Activated CD8-positive, alpha-beta memory T cell treated with anti-CD3 and anti-CD28 coated beads, Interleukin-2, amount 10 ng/mL, durations not matched to agents 7 days and 5 days (primary cell): ENCODE results near the gene NSMCE3. TPM values are rescaled to one million over a fixed set of nuclear protein-coding genes. Genes with fewer than 3 reads are reported as not detected.

Experiments
- ATAC-seq: fragments of 150-1000 bp; cut with Tn5 transposase; one replicate; pipeline ENCODE4 v1.10.0; 2021; ENCODE audit warnings: moderate library complexity
- CTCF ChIA-PET: fragments of 350-600 bp; sonication (Branson Sonifier 250); formaldehyde crosslinking; loops from one replicate; lab custom pipeline; 2021; ENCODE audit warnings: antibody characterized with exemption; lab: Charles Lee
- DNase-seq: peaks from one replicate; pipeline ENCODE4 v3.0.0-alpha.2; 2020
- H3K27ac Mint-ChIP-seq: one replicate; pipeline ENCODE4 v1.8.0; 2021; ENCODE audit warnings: mild to moderate bottlenecking, mixed read lengths
- H3K27me3 Mint-ChIP-seq: one replicate; pipeline ENCODE4 v1.8.0; 2021; ENCODE audit warnings: mixed read lengths
- H3K36me3 Mint-ChIP-seq: one replicate; pipeline ENCODE4 v1.8.0; 2021; ENCODE audit warnings: mild to moderate bottlenecking, mixed read lengths
- H3K4me1 Mint-ChIP-seq: one replicate; pipeline ENCODE4 v1.8.0; 2021; ENCODE audit warnings: mixed read lengths
- H3K4me3 Mint-ChIP-seq: one replicate; pipeline ENCODE4 v1.8.0; 2021; ENCODE audit warnings: mild to moderate bottlenecking, moderate library complexity, mixed read lengths
- H3K9me3 Mint-ChIP-seq: one replicate; pipeline ENCODE4 v1.8.0; 2022; ENCODE audit warnings: low read depth, mixed read lengths
- total RNA-seq, 2 experiments: library from RNA; stranded (reverse); gene quantifications; one replicate each; pipeline ENCODE4 v1.2.3, GENCODE V29; 2021

Gene NSMCE3
- total RNA-seq, result 1 to 10 TPM; 8.7 to 9.2 TPM

DNA sequence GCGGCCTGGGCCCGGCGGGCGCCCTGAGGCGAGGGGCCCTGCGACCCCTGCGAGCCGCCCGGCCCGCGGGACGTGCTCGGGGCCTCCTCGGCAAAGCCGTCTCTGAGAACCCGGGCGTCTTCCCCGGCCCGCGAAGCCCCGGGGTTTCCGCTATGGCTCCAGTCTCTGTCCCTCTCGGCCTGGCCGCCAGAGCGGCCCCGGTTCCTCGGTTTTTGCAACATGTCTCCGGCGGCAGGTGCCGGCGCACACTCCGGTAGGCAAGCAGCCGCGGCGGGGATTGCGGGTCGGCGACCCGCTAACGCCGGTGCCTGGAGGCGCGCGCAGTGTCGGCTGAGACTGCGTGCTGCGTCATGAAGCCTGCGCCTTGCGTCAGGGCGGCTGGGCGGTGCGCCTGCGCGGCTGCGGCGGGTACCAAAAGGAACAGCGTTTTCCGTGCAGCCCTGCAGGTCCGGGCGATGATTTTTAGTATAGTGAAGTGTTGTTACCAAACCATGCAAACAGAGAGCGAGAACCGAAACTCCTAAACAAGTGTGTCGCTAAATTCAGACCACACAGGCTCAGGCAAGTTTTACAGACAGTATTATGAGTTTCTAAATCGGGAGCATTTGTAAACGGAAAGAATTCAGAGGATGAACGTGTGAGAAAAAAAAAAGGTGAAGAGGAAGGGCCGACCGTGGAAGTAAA lies at the start of gene NSMCE3:
Gene NSMCE3, minus strand, starts transcription at position 338 of the 684 bp plus-strand sequence. Its CDS starts 117 bp downstream, at position 221.
- peaks cover 4% of the 10 kb centered on the region for H3K27me3 Mint-ChIP-seq
- H3K9me3 Mint-ChIP-seq, result no peaks in the 10 kb centered on the region
- DNase-seq (peak; percentile 94), ATAC-seq (peak; percentile 94)
- H3K36me3 Mint-ChIP-seq, result peaks cover 1% of the 10 kb centered on the region
- CTCF ChIA-PET, result interaction anchor here (1.0 kb wide), 1 partner anchor 167 kb away, joined by 3 read pairs; no protein-coding TSS in a partner anchor
- H3K27ac Mint-ChIP-seq, result peak within 1 kb of the TSS; percentile 100
- peaks cover 46% of the 10 kb centered on the region for H3K4me1 Mint-ChIP-seq
- H3K4me3 Mint-ChIP-seq, result peak within 1 kb of the TSS; percentile 96

DNA sequence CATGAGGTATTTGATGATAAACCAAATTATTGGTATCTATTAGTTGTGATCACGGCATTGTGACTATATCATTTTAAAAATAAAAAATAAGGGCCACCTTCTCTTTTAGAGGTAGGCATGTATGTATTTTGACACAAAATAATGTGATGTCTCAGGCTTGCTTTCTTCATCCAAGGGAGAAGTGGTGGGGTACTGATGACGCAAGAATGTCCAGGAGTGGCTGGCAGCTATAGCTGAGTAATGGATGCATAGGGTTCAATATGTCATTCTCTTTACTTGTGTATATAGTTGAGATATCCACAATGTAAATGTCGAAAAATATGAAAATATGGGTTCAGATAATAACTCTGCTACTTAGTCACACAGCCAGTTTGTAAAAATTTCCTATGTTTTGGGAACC lies 46.8 kb upstream of the NSMCE3 start:
- Mint-ChIP-seq H3K4me3 (no peak overlapping the region), H3K9me3 (peaks cover 3% of the 10 kb centered on the region), H3K36me3 (no peaks in the 10 kb centered on the region), H3K27me3 (peaks cover 11% of the 10 kb centered on the region), H3K4me1 (no peaks in the 10 kb centered on the region), H3K27ac (no peak overlapping the region)
- DNase-seq, result no peak
- no peak for ATAC-seq
- CTCF ChIA-PET, result no interaction called here

DNA sequence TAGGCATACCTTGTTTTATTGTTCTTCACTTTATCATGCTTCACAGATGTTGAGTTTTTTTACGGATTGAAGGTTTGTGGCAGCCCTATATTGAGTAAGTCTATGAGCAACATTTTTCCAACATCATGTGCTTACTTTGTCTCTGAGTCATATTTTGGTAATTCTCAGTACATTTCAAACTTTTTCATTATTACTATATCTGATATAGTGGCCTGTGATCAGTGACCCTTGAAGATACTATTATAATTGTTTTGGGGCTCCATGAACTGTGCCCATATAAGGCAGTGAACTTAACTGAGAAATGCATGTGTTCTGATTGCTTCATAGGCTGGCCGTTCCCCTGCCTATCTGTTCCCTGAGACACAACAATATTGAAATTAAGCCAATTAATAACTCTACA lies 42.8 kb upstream of the NSMCE3 start:
- CTCF ChIA-PET, result no interaction called here

DNA sequence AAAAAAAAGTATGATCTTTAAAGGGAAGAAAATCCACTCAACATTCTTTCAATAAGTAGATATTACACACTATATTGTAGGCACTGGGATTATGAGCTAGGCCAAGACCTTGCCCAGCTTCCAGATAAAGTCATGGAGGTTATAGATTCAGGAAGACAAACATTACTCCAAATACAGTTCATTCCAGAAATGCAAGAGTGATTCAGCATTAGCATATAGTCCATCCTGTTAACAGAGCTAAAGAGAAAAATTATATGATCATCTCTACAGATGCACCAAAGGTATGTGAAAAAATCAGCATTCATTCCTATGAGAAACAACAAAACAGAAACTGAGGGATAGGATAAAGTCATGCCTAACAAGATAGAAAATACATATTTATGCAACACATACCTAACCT lies 42.1 kb upstream of the NSMCE3 start:
- Mint-ChIP-seq H3K36me3 (no peaks in the 10 kb centered on the region), H3K4me1 (no peaks in the 10 kb centered on the region), H3K27me3 (peaks cover 11% of the 10 kb centered on the region), H3K4me3 (no peak overlapping the region), H3K9me3 (no peaks in the 10 kb centered on the region), H3K27ac (no peak overlapping the region)
- ATAC-seq, result no peak
- CTCF ChIA-PET, result no interaction called here
- no peak for DNase-seq

More for the DNA sequence above, 42.8 kb upstream of the NSMCE3 start:
- no peak overlapping the region for H3K4me3 Mint-ChIP-seq
- DNase-seq (no peak), ATAC-seq (no peak)
- H3K9me3 Mint-ChIP-seq, result no peaks in the 10 kb centered on the region
- H3K4me1 Mint-ChIP-seq, result no peaks in the 10 kb centered on the region
- H3K36me3 Mint-ChIP-seq, result no peaks in the 10 kb centered on the region
- H3K27me3 Mint-ChIP-seq, result peaks cover 11% of the 10 kb centered on the region
- H3K27ac Mint-ChIP-seq, result no peak overlapping the region

DNA sequence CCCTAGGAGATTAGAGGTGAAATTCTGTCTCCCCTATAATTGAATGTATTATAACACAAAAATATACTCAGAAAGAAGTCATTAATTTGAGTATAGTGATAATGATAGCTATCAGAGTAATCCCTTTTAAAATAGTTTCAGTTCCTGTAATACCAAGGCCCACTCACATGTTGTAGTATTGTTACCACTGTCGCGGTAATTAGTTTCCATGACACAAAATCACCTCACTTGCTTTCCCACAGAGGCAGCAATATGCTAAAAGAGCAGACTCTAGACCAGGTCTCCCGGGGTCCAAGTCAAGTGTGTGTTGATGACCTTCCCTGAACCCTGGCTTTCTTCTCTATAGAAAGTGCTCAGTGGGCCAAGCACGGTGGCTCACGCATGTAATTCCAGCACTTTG lies 39.5 kb upstream of the NSMCE3 start:
- H3K27ac Mint-ChIP-seq, result no peak overlapping the region
- CTCF ChIA-PET, result no interaction called here

DNA sequence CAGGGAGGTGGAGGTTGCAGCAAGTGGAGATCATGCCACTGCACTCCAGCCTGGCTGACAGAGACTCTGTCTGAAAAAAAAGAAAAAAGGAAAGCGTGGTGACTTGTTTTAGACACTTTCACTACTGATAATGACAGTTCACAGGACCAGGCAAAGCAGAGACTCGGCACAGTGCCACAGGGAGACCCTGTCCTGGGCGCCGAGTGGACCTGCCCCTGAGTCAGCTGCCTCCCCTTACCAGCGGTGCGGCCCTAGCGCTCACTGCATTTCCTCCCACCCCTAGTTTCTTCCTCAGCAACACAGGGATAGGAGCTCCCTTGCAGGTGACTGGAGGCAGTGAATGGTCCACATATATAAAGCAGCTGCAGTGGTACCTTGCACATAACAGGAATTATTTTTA lies 38.7 kb upstream of the NSMCE3 start:
- no peak overlapping the region for H3K4me3 Mint-ChIP-seq
- H3K4me1 Mint-ChIP-seq, result no peaks in the 10 kb centered on the region
- DNase-seq, result no peak
- no peak overlapping the region for H3K27ac Mint-ChIP-seq
- no peaks in the 10 kb centered on the region for H3K36me3 Mint-ChIP-seq
- no peaks in the 10 kb centered on the region for H3K9me3 Mint-ChIP-seq
- CTCF ChIA-PET, result no interaction called here
- H3K27me3 Mint-ChIP-seq, result peaks cover 4% of the 10 kb centered on the region
- no peak for ATAC-seq

More for the DNA sequence above, 39.5 kb upstream of the NSMCE3 start:
- Mint-ChIP-seq H3K27me3 (peaks cover 8% of the 10 kb centered on the region), H3K4me1 (no peaks in the 10 kb centered on the region), H3K9me3 (no peaks in the 10 kb centered on the region), H3K4me3 (no peak overlapping the region), H3K36me3 (no peaks in the 10 kb centered on the region)
- DNase-seq, result no peak
- no peak for ATAC-seq

DNA sequence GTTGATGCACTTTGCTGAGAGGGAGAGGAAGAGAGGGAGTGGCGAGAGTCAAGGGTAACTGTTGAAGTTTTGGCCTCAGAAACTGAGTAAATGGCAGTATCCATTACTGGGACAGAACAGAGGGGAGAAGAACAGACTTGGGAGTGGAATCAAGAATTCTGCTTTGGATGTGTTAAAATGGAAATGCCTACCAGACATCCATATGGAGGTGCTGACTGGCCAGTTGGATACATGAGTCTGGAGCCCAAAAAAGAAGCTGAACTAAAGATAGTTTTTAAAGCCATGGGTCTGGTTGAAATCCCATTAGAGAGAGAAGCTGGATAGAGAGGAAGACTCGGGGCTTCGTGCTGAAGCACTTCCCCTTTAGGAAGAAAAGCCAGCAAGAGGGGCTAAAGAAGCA lies 35.9 kb upstream of the NSMCE3 start:
- DNase-seq (no peak), ATAC-seq (no peak)
- H3K4me3 Mint-ChIP-seq, result no peak overlapping the region
- no peak overlapping the region for H3K27ac Mint-ChIP-seq
- CTCF ChIA-PET, result no interaction called here
- H3K4me1 Mint-ChIP-seq, result no peaks in the 10 kb centered on the region
- peaks cover 7% of the 10 kb centered on the region for H3K27me3 Mint-ChIP-seq
- H3K36me3 Mint-ChIP-seq, result no peaks in the 10 kb centered on the region
- H3K9me3 Mint-ChIP-seq, result no peaks in the 10 kb centered on the region

DNA sequence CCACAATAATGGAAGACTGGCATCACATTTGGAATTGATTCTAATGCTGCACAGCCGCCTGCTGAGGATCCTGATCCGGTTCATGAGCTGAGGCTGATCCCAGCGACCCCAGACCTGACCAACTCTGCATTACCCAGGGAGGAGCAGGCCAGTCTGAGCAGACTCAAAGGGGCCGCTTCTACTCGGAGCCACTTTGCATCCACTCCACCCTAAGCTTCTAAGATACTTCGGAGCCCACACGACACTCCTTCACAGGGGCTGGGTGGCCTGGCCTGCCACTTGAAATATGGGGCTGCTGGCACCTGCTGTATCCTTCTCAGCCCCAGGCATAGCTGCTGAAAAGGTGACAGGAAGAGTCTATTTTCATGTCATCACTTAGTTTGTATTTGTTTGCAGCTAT lies 33.2 kb upstream of the NSMCE3 start:
- Mint-ChIP-seq H3K27ac (no peak overlapping the region), H3K36me3 (no peaks in the 10 kb centered on the region), H3K9me3 (no peaks in the 10 kb centered on the region), H3K4me1 (no peaks in the 10 kb centered on the region), H3K27me3 (peaks cover 10% of the 10 kb centered on the region), H3K4me3 (no peak overlapping the region)
- CTCF ChIA-PET, result no interaction called here
- no peak for ATAC-seq
- DNase-seq, result no peak

GRCh38 chr15:29299784-29300183 lies 30.2 kb upstream of the NSMCE3 start:
- Mint-ChIP-seq H3K9me3 (no peaks in the 10 kb centered on the region), H3K27me3 (peaks cover 14% of the 10 kb centered on the region), H3K27ac (no peak overlapping the region), H3K36me3 (no peaks in the 10 kb centered on the region), H3K4me1 (no peaks in the 10 kb centered on the region), H3K4me3 (no peak overlapping the region)
- no peak for ATAC-seq
- CTCF ChIA-PET, result no interaction called here
- no peak for DNase-seq

DNA sequence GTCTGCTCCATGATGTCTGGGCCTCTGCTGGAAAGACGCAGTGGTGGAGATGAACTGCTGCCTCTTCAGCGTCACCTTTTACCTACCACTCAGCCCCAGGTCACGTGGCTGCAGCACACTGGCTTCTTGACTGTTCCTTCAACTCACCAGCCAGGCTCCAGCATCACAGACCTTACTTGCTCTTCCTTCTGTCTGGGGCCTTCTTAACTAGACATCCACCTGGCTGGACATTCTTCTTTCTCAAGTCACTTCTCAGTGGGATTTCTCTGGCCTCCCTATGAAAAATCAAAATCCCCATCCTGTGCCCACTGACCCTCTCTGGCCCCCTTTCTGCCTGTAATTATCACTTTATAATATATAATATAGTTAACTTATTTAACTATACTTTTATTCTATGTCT lies 29.7 kb upstream of the NSMCE3 start:
- no peak overlapping the region for H3K4me3 Mint-ChIP-seq
- CTCF ChIA-PET, result no interaction called here
- H3K27ac Mint-ChIP-seq, result no peak overlapping the region
- ATAC-seq, result no peak
- H3K36me3 Mint-ChIP-seq, result no peaks in the 10 kb centered on the region
- H3K9me3 Mint-ChIP-seq, result no peaks in the 10 kb centered on the region
- no peak for DNase-seq
- H3K4me1 Mint-ChIP-seq, result no peaks in the 10 kb centered on the region
- peaks cover 14% of the 10 kb centered on the region for H3K27me3 Mint-ChIP-seq

GRCh38 chr15:29294732-29295325 lies 25.2 kb upstream of the NSMCE3 start:
- Mint-ChIP-seq H3K4me1 (no peaks in the 10 kb centered on the region), H3K36me3 (no peaks in the 10 kb centered on the region), H3K27me3 (peaks cover 14% of the 10 kb centered on the region), H3K27ac (no peak overlapping the region), H3K4me3 (no peak overlapping the region), H3K9me3 (no peaks in the 10 kb centered on the region)
- CTCF ChIA-PET, result no interaction called here
- DNase-seq (no peak), ATAC-seq (no peak)

- no peaks in the 10 kb centered on the region for H3K4me1 Mint-ChIP-seq
- no peaks in the 10 kb centered on the region for H3K36me3 Mint-ChIP-seq
- no peak overlapping the region for H3K27ac Mint-ChIP-seq
- no peak for ATAC-seq
- CTCF ChIA-PET, result no interaction called here
- peaks cover 10% of the 10 kb centered on the region for H3K27me3 Mint-ChIP-seq
- no peak for DNase-seq
- no peaks in the 10 kb centered on the region for H3K9me3 Mint-ChIP-seq
- no peak overlapping the region for H3K4me3 Mint-ChIP-seq
Observed at GRCh38 chr15:29291067-29291845, 21.6 kb upstream of the NSMCE3 start.

DNA sequence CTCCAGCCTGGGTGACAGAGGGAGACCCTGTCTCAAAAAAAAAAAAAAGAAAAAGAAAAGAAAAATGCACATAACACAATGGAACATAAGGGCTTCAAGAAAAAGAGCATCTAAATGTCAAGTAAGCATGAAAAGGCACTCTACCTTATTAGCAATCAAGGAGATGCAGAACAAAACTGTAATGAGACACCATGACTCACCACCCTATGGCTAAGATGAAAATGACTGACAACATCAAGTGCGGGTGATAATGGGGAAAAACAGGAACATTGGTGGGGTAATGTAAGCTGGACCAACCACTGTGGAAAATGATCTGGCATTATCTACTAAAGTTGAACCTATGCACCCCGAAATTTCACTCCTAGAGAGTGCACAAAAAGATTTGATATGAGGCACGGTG lies 19.6 kb upstream of the NSMCE3 start:
- CTCF ChIA-PET, result no interaction called here
- Mint-ChIP-seq H3K27me3 (peaks cover 27% of the 10 kb centered on the region), H3K4me1 (no peaks in the 10 kb centered on the region), H3K9me3 (no peaks in the 10 kb centered on the region), H3K4me3 (no peak overlapping the region), H3K27ac (no peak overlapping the region), H3K36me3 (no peaks in the 10 kb centered on the region)
- no peak for DNase-seq
- ATAC-seq, result no peak

DNA sequence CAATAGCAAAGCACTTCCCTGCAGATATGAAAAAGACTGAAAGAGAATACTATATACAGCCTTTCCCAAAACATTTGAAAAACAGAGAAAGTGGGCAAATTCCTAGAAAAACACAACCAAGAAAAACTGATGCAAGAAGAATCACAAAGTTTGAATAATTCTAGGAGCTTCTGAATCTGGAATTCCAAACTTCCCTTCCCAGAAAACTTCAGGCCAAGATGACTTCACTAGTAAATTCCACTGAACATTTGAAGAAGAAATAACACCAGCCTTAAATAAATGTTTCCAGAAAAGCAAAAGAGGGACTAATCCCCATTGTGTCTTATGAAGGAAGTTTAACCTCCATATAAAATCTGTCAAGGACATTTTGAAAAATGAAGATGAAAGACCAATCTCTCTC lies 15.8 kb upstream of the NSMCE3 start:
- no peaks in the 10 kb centered on the region for H3K36me3 Mint-ChIP-seq
- peaks cover 31% of the 10 kb centered on the region for H3K27me3 Mint-ChIP-seq

More for the DNA sequence above, 15.8 kb upstream of the NSMCE3 start:
- Mint-ChIP-seq H3K4me1 (no peaks in the 10 kb centered on the region), H3K4me3 (no peak overlapping the region), H3K27ac (no peak overlapping the region), H3K9me3 (no peaks in the 10 kb centered on the region)
- DNase-seq, result no peak
- ATAC-seq, result no peak
- CTCF ChIA-PET, result no interaction called here
